HepG2 (cell line): ENCODE results near the gene ETV1. TPM values are rescaled to one million over a fixed set of nuclear protein-coding genes. Genes with fewer than 3 reads are reported as not detected.

Experiments
- ATAC-seq: fragments of 200-7000 bp; cut with Tn5 transposase; 3 replicates; pipeline ENCODE4 v1.9.1; 2020; ENCODE audit warnings: mild to moderate bottlenecking, moderate library complexity
- BruUV-seq: library from RNA; stranded (reverse); fragments of 400-500 nt; replicated peaks from 2 replicates; lab custom pipeline; 2021; lab: Mats Ljungman, UMichigan
- CTCF ChIA-PET: fragments of 300-600 bp; formaldehyde crosslinking; extraction: SDS; loops from one replicate; lab custom pipeline; 2021; ENCODE audit warnings: low total read pairs, inconsistent platforms, low intra/inter-chr PET ratio; lab: Yijun Ruan, JAX
- POLR2A ChIA-PET: fragments of 350-600 bp; sonication (Branson Sonifier 250); formaldehyde crosslinking; loops from one replicate; lab custom pipeline; 2020; ENCODE audit warnings: antibody characterized with exemption, inconsistent platforms; lab: Yijun Ruan, JAX
- DNase-seq: peaks from one replicate; pipeline ENCODE4 v3.0.0-alpha.2; 2015; ENCODE audit warnings: low spot score
- FAIRE-seq: peaks from 3 replicates; lab custom pipeline; 2011; peaks lifted over from hg19 to GRCh38; lab: Jason Lieb, UNC
- H2AFZ ChIP-seq: one replicate; pipeline ENCODE4 v1.6.1; 2011; ENCODE audit warnings: low read length, inconsistent platforms
- H3K27ac ChIP-seq: fragments of 300-600 bp; 3 replicates; pipeline ENCODE4 v1.8.0; 2011; ENCODE audit warnings: mixed run types, mild to moderate bottlenecking, mixed read lengths, low read length, inconsistent platforms; ENCODE audit not compliant: insufficient read depth; ENCODE audit errors: extremely low read length
- H3K27me3 ChIP-seq, 2 experiments: fragments of 200-600 bp in 1 of 2; 2 replicates in 1 of 2; 3 replicates in 1 of 2; pipeline versions ENCODE4 v1.6.0 to v1.8.0; 2011; ENCODE audit warnings: low read length in 2 of 2, mild to moderate bottlenecking in 2 of 2, moderate library complexity in 2 of 2, inconsistent platforms in 1 of 2; ENCODE audit not compliant: insufficient read depth in 2 of 2, control insufficient read depth in 1 of 2
- H3K36me3 ChIP-seq, 2 experiments: fragments of 200-600 bp in 1 of 2; replicated peaks in 1 of 2; 2 replicates in 1 of 2; 3 replicates in 1 of 2; pipeline versions ENCODE4 v1.5.1 to v1.8.0; 2011; ENCODE audit warnings: low read length in 2 of 2, inconsistent platforms in 1 of 2; ENCODE audit not compliant: insufficient read depth in 2 of 2, control insufficient read depth in 1 of 2
- H3K4me1 ChIP-seq: 2 replicates; pipeline ENCODE4 v1.5.1; 2012; ENCODE audit warnings: low read length, inconsistent platforms; ENCODE audit not compliant: insufficient read depth
- H3K4me2 ChIP-seq: 2 replicates; pipeline ENCODE4 v1.6.0; 2011; ENCODE audit warnings: low read depth, low read length, inconsistent platforms
- H3K4me3 ChIP-seq, 3 experiments: fragments of 200-600 bp in 1 of 3; sonication (generic), shearing (Covaris generic) in 1 of 3; replicated peaks in 1 of 3; 2 replicates each; pipeline ENCODE4 v1.5.1; 2011 to 2016; ENCODE audit warnings: low read length in 3 of 3, inconsistent platforms in 2 of 3, low read depth in 2 of 3, mild to moderate bottlenecking in 2 of 3, control low read depth in 1 of 3, mixed read lengths in 1 of 3; ENCODE audit not compliant: insufficient read depth in 1 of 3
- H3K79me2 ChIP-seq: one replicate; pipeline ENCODE4 v1.6.1; 2011; ENCODE audit warnings: low read length, inconsistent platforms; ENCODE audit not compliant: insufficient read depth
- H3K9ac ChIP-seq: 2 replicates; pipeline ENCODE4 v1.6.0; 2011; ENCODE audit warnings: mild to moderate bottlenecking, low read depth, low read length, inconsistent platforms; ENCODE audit not compliant: insufficient read depth
- H3K9me3 ChIP-seq: 2 replicates; pipeline ENCODE4 v1.5.1; 2012; ENCODE audit warnings: mild to moderate bottlenecking, low read length
- H4K20me1 ChIP-seq: 2 replicates; pipeline ENCODE4 v1.6.0; 2011; ENCODE audit warnings: inconsistent platforms, mild to moderate bottlenecking, low read length, moderate library complexity; ENCODE audit not compliant: insufficient read depth
- BRD4 ChIP-seq: sonication (generic); formaldehyde crosslinking; IDR thresholded peaks from 2 replicates; pipeline ENCODE4 v1.4.0; 2020; ENCODE audit warnings: missing genetic modification reagents
- JUNB ChIP-seq: sonication (generic); formaldehyde crosslinking; IDR thresholded peaks from 2 replicates; pipeline ENCODE4 v1.8.0; 2022; ENCODE audit warnings: missing genetic modification reagents, mild to moderate bottlenecking, borderline replicate concordance
- RBAK ChIP-seq: sonication (generic); formaldehyde crosslinking; IDR thresholded peaks from 2 replicates; pipeline ENCODE4 v1.5.1; 2020; ENCODE audit warnings: mild to moderate bottlenecking, missing genetic modification reagents
- SNAI1 ChIP-seq: sonication (generic); formaldehyde crosslinking; IDR thresholded peaks from 2 replicates; pipeline ENCODE4 v1.5.0; 2020; ENCODE audit warnings: mild to moderate bottlenecking, missing genetic modification reagents, borderline replicate concordance
- ZNF136 ChIP-seq: sonication (generic); formaldehyde crosslinking; IDR thresholded peaks from 2 replicates; pipeline ENCODE4 v1.8.1; 2022; ENCODE audit warnings: low read depth, mild to moderate bottlenecking, moderate library complexity, missing genetic modification reagents
- ZNF333 ChIP-seq: sonication (generic); formaldehyde crosslinking; IDR thresholded peaks from 2 replicates; pipeline ENCODE4 v1.4.0; 2020; ENCODE audit warnings: mild to moderate bottlenecking, missing genetic modification reagents, borderline replicate concordance
- ZNF337 ChIP-seq: sonication (generic); formaldehyde crosslinking; IDR thresholded peaks from 2 replicates; pipeline ENCODE4 v1.5.1; 2020; ENCODE audit warnings: missing genetic modification reagents, low read depth, mild to moderate bottlenecking, borderline replicate concordance
- ZNF615 ChIP-seq: sonication (generic); formaldehyde crosslinking; IDR thresholded peaks from 2 replicates; pipeline ENCODE4 v1.5.0; 2020; ENCODE audit warnings: mild to moderate bottlenecking, missing genetic modification reagents, borderline replicate concordance
- ZNF746 ChIP-seq: sonication (generic); formaldehyde crosslinking; IDR thresholded peaks from 2 replicates; pipeline ENCODE4 v1.8.0; 2022; ENCODE audit warnings: mild to moderate bottlenecking, missing genetic modification reagents
- WGBS: methylation state at CpG from one replicate; pipeline ENCODE4 v1.1.6; 2017; ENCODE audit warnings: low lambda C conversion rate; 5-methylcytosine and 5-hydroxymethylcytosine counted together
- in situ Hi-C: cut with HindIII; loops from 2 replicates; pipeline ENCODE4 v1.10.0; 2017; ENCODE audit warnings: low pct_unique_long_range_greater_than_20kb; ENCODE audit not compliant: extremely low pct_ligation_motif_present
- intact Hi-C: fragments of 100-400 bp; cut with micrococcal nuclease; formaldehyde crosslinking; loops from one replicate; pipeline ENCODE4 v1.10.0; 2022; ENCODE audit not compliant: unreplicated experiment
- polyA plus RNA-seq, 8 experiments: library from polyadenylated mRNA; depleted of rRNA in 3 of 8; stranded (reverse) in 7 of 8; unstranded in 1 of 8; fragments of >200 nt; fragmentation: Illumina TruSeq in 4 of 8; extraction: Trizol in 4 of 8; gene quantifications; 2 replicates each; pipeline versions ENCODE4 v1.2.1 to v1.2.3, GENCODE V29; 2011 to 2016; ENCODE audit warnings: low read depth in 4 of 8, missing spikeins in 1 of 8, mixed read lengths in 1 of 8; ENCODE audit not compliant: insufficient read depth in 1 of 8
- total RNA-seq, 5 experiments: library from RNA; depleted of rRNA; stranded (reverse); fragments of >200 nt; fragmentation: Illumina TruSeq; extraction: Trizol; gene quantifications; 2 replicates each; pipeline ENCODE4 v1.2.3, GENCODE V29; 2016; ENCODE audit warnings: low read depth in 1 of 5
- TF ChIP-seq, protein P1 (sequence below): sonication (generic); IDR thresholded peaks from 2 replicates; pipeline ENCODE4 v1.6.1; 2016; ENCODE audit warnings: low read depth, borderline replicate concordance
- TF ChIP-seq, protein P2 (sequence below): sonication (generic); formaldehyde crosslinking; IDR thresholded peaks from 2 replicates; pipeline ENCODE4 v1.5.0; 2020; ENCODE audit warnings: missing genetic modification reagents

The ETV1 gene
- total and polyA plus RNA-seq, 2 of the 13 experiments (the other 11 are each of a cell fraction or from before 2014, with no cell fraction given): 0.04 to 0.24 TPM

DNA sequence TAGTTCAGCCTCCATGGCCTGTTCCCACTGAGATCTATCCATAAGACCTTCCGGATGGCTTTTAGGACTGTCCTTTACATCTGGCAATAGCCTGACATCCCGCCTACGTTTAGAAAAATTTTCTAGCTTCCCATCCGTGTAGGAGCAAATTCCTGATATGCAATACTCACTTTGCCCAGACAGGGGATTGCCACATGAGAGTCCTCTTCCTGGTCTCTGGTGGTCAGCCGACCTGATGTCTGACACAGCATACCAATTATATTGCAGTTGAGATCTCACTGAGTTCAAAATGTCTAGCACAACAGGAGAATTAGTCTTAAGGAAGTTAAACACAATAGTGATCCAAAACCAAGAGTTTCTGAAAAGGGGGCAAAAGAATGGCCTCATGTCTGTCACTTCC is 9.4 kb upstream of the ETV1 start:
- Histone ChIP-seq H3K4me3 (no peak overlapping the region), H4K20me1 (no peaks in the 10 kb centered on the region)
- TF ChIP-seq SNAI1 (CRISPR knock-in tag) (no peak), ZNF333 (CRISPR knock-in tag) (no peak), JUNB (CRISPR knock-in tag) (no peak)
- TF ChIP-seq, protein P1, sequence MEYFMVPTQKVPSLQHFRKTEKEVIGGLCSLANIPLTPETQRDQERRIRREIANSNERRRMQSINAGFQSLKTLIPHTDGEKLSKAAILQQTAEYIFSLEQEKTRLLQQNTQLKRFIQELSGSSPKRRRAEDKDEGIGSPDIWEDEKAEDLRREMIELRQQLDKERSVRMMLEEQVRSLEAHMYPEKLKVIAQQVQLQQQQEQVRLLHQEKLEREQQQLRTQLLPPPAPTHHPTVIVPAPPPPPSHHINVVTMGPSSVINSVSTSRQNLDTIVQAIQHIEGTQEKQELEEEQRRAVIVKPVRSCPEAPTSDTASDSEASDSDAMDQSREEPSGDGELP: no peak
- TF ChIP-seq, protein P2, sequence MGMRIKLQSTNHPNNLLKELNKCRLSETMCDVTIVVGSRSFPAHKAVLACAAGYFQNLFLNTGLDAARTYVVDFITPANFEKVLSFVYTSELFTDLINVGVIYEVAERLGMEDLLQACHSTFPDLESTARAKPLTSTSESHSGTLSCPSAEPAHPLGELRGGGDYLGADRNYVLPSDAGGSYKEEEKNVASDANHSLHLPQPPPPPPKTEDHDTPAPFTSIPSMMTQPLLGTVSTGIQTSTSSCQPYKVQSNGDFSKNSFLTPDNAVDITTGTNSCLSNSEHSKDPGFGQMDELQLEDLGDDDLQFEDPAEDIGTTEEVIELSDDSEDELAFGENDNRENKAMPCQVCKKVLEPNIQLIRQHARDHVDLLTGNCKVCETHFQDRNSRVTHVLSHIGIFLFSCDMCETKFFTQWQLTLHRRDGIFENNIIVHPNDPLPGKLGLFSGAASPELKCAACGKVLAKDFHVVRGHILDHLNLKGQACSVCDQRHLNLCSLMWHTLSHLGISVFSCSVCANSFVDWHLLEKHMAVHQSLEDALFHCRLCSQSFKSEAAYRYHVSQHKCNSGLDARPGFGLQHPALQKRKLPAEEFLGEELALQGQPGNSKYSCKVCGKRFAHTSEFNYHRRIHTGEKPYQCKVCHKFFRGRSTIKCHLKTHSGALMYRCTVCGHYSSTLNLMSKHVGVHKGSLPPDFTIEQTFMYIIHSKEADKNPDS (CRISPR knock-in tag): no peak
- TF ChIP-seq, all 625 proteins: peak for 0
- Histone ChIP-seq H3K36me3 (no peaks in the 10 kb centered on the region), H3K79me2 (no peaks in the 10 kb centered on the region), H3K4me2 (no peak overlapping the region), H3K9ac (no peak overlapping the region), H3K4me1 (no peaks in the 10 kb centered on the region), H2AFZ (no peak overlapping the region), H3K27ac (no peak overlapping the region), H3K9me3 (peaks cover 37% of the 10 kb centered on the region), H3K27me3 (no peaks in the 10 kb centered on the region)
- no TSS peak for BruUV-seq
- WGBS: 22% methylated on average over 5 of the region's 5 CpGs
- ChIA-PET CTCF (no interaction called here), POLR2A (no interaction called here)
- intact Hi-C loops (no loop called here), in situ Hi-C loops (no loop called here)
- ATAC-seq (no peak), FAIRE-seq (no peak), DNase-seq (no peak)

DNA sequence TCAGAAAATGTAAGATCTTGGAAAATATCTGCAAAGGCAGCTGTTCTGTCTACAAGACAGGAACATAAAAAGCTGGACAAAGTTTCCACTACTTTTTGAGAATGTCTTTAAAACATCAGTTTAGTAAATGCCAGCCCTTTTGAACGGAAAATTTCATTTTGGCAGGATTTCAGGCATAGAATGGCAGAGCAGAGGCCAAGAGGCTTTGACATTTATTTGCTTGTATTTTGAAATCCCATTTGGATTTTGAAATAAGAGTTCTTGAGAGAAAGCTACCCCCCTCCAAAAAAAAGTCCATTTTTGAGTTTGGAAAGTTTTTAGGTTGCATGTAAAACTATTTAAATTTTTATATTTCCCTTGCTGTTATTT is 3.1 kb upstream of the ETV1 start:
- Histone ChIP-seq H3K36me3 (no peaks in the 10 kb centered on the region), H3K4me2 (no peak overlapping the region), H3K9me3 (no peaks in the 10 kb centered on the region), H3K27ac (no peak overlapping the region), H2AFZ (no peak overlapping the region), H3K27me3 (no peaks in the 10 kb centered on the region; a peak in 1 of 5 replicates), H3K4me3 (no peak overlapping the region), H3K9ac (no peak overlapping the region), H3K4me1 (peaks cover 28% of the 10 kb centered on the region; the same call in 1 of the 2 replicates), H4K20me1 (no peaks in the 10 kb centered on the region), H3K79me2 (no peaks in the 10 kb centered on the region)
- no peak for TF ChIP-seq ZNF337
- no peak for TF ChIP-seq RBAK (CRISPR knock-in tag)
- TF ChIP-seq BRD4 (CRISPR knock-in tag): no peak
- no peak for TF ChIP-seq ZNF746 (CRISPR knock-in tag)
- no peak for TF ChIP-seq ZNF136
- TF ChIP-seq ZNF615: no peak
- POLR2A ChIA-PET: no interaction called here
- intact Hi-C loops: no loop called here
- 26% methylated on average over 1 of the region's 1 CpG for WGBS
- ATAC-seq (no peak), DNase-seq (no peak), FAIRE-seq (no peak)
- CTCF ChIA-PET: no interaction called here
- no TSS peak for BruUV-seq
- in situ Hi-C loops: no loop called here
